Measurements from ENCODE around the gene BTD. TPM values are rescaled to one million over a fixed set of nuclear protein-coding genes. Genes with fewer than 3 reads are reported as not detected.

The BTD gene, protein sequence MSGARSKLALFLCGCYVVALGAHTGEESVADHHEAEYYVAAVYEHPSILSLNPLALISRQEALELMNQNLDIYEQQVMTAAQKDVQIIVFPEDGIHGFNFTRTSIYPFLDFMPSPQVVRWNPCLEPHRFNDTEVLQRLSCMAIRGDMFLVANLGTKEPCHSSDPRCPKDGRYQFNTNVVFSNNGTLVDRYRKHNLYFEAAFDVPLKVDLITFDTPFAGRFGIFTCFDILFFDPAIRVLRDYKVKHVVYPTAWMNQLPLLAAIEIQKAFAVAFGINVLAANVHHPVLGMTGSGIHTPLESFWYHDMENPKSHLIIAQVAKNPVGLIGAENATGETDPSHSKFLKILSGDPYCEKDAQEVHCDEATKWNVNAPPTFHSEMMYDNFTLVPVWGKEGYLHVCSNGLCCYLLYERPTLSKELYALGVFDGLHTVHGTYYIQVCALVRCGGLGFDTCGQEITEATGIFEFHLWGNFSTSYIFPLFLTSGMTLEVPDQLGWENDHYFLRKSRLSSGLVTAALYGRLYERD
- 8.8 and 12.4 TPM in 2 replicates for polyA plus RNA-seq (2014; cell fraction: cytosol; rRNA removed)
- polyA plus RNA-seq (2014; cell fraction: nucleus; rRNA removed): 7.5 and 16.8 TPM in 2 replicates

GRCh38 chr3:15601399-15602145, at the start of gene BTD, which contains the start of gene HACL1:
Gene BTD, plus strand, starts transcription at chr3:15601745. Its CDS starts 33,695 bp downstream, at chr3:15635440.
Gene HACL1, minus strand, starts transcription at chr3:15601569. Its CDS starts 106 bp downstream, at chr3:15601463.
- peak; percentile 100 for DNase-seq (ENCODE audit: low spot score)

DNA sequence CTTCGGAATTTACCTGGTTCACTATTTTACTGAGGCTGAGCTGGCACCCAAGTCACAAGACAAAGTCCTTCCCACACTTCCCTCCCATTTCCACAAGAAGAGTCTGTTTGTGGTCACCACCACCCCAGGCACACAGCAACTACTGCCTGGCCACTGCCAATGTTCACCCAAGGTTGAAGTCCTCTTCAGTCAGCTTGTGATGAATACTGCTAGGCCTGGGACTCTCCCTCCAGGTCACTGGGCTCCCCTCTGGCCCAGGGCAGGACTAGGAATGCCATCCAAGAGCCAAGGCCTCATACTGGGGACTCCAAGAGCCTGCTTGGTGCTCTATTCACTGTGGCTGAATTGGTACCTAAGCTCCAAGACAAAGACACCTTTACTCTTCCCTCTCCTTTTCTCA, 49.6 kb upstream of the BTD start:
- DNase-seq (ENCODE audit: low spot score): no peak

GRCh38 chr3:15553749-15554148, 47.8 kb upstream of the BTD start:
- DNase-seq (ENCODE audit: low spot score): no peak

DNA sequence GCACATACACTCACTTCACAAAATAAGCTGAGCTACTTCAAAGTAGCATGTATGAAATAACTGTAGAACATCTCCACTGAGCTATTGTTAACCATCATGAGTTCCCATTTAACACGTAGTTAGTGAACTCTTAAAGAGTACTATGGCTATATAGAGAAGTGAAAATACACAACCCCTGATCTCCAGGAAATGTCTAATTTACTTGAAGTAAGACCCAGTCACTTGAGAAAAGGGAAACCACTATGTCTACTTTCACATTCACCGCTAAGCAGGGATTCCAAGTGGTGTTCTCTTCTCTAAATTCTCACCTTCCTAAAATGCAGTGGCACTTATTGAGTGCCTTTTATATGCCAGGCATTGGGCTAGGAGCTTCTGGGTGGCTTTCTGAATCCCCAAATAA, 45.0 kb upstream of the BTD start:
- no peak for DNase-seq (ENCODE audit: low spot score)

DNA sequence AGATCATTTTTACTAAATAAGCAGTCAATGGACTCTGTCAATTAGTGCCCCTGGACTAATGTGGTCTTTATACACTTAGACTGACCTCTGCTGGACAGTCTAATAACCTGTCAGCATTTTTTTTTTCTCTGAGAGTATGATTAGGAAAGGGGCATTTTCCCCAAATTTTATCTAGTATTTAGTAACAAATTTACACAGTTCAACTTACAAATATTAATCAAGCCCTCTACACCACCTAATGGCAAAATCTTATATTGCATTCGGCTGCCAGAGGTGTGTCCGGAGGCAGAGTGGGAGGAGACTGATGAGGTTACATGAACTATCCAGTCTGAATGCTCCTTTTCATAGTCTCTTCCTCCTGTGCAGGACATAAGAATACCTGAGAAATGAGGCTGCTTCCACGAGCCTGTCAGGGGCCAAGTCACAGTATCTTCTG, 44.0 kb upstream of the BTD start:
- peak; percentile 74 for DNase-seq (ENCODE audit: low spot score)

DNA sequence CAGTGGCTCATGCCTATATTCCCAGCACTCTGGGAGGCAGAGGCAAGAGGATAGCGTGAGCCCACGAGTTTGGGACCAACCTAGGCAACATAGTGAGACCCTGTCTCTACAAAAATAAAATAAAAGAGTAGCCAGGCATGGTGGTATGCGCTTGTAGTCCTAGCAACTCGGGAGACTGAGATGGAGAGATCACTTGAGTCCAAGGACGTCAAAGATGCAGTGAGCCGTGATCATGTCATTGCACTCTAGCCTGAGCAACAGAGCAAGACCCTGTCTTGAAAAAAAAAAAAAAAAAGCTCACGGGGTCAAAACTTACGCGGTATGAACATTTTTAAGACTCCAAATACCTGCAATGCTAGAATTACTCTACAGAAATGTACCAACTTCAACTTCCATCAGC, 43.0 kb upstream of the BTD start:
- no peak for DNase-seq (ENCODE audit: low spot score)

GRCh38 chr3:15562560-15562959, 39.0 kb upstream of the BTD start:
- no peak for DNase-seq (ENCODE audit: low spot score)

DNA sequence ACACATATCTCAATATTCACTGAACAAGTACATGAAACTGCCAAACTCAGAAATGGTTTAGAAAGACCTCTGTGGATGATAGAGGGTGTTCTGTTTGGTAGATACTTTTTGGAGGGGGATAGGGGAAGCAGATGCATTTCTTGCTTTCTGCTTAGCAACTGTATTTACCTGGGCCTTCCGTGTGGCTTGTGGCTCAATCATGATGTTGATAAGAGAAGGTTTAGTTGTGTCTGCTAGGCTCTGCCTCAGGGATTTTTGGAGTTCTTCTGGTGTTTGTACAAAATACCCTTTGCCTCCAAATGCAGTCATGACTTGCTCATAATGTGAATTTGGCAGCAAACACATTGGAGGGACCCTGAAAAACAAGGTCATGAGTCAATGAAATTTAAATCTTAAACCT, 38.4 kb upstream of the BTD start:
- no peak for DNase-seq (ENCODE audit: low spot score)

DNA sequence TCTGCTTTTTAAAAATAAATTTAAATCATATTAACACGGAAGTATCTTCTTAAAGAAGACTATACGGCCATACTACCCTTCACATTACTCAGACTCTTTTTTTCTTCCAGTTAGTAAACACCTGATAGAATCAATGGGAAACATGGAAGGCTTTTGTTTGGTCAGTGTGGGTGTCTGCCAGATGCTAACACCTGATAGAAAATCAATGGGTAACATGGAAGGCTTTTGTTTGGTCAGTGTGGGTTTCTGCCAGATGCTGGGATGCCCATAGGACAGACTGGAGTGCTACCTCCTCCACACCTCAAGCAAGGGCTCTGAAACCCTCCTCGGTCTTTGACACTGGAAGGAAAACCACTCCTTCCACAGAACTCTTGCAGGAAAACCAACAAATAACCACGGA, 29.4 kb upstream of the BTD start:
- DNase-seq (ENCODE audit: low spot score): no peak

GRCh38 chr3:15575446-15575845, 26.1 kb upstream of the BTD start:
- no peak for DNase-seq (ENCODE audit: low spot score)

GRCh38 chr3:15576475-15576874, 25.1 kb upstream of the BTD start:
- DNase-seq (ENCODE audit: low spot score): no peak

GRCh38 chr3:15578289-15578867, 23.2 kb upstream of the BTD start:
- no peak for DNase-seq (ENCODE audit: low spot score)

DNA sequence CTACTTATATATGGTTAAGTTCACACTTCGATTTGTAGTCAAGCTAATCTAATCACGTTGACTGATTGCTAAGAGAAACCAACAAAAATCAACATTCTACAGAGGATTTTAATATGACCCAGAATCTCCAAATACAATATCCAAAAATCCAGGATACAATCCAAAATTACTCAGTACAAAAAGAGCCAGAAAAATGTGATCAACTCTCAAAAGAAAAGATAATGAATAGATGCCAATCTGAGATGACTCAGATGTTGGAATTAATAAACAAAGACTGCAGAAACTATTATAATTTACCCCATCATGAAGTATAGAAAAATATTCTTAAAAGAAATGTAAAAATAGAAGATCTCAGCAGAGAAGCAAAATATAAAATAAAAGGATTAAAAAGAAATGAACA, 22.5 kb upstream of the BTD start:
- DNase-seq (ENCODE audit: low spot score): no peak

GRCh38 chr3:15581471-15582394, 19.8 kb upstream of the BTD start:
- DNase-seq (ENCODE audit: low spot score): no peak

DNA sequence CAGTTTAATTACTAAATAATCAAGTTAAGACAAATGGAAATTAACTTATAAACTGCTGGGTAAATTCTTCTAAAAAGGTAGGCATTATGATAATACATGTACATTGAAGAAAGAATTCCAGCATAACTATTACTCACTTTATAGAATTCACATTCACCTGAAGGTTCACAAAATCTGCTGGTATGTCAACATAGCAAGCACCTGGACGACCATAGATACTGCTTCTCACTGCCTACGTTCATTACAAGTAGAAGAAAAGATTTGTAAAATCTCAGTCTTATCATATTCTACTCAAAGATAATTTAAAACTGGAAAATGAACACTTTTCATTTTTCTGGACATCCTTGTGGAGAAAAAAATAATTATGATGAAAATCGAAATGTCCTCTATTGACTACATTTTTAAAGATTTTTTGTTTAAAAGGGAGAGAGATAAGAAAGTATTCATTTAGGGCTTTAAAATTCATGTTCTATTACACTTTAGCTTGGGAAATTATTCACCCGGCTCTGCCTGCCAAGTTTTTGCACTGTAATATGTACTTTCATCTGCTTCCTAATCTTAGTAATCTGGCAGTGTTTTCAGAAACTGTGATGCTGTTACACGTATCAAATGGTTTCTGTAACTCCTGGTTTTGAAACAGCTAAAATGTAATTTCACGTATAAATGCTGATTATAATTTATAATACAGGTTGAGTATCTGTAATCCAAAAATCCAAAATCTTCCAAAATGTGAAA, 16.3 kb upstream of the BTD start:
- DNase-seq (ENCODE audit: low spot score): no peak

DNA sequence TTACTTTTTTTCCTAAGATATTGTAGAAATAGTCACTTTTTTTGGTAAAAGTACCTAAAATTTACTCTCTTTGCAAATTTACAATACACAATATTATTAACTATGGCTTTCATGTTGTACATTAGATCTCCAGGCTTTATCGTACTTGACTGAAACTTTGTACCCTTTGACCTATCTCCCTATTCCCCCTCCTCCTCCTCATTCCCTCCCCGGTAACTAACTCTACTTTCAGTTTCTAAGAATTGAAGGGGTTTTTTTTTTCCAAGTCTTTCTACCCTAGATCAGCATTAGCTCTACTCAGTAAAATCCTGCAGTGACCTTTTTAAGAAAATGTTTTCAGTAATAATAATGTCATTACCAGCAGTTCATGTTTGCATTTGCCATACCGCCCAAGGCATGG, 10.3 kb upstream of the BTD start:
- DNase-seq (ENCODE audit: low spot score): no peak

- no peak for DNase-seq (ENCODE audit: low spot score)
Measured at GRCh38 chr3:15591928-15592327, 9.6 kb upstream of the BTD start.

GRCh38 chr3:15592968-15593367, 8.6 kb upstream of the BTD start:
- DNase-seq (ENCODE audit: low spot score): no peak

- DNase-seq (ENCODE audit: low spot score): no peak
Measured at GRCh38 chr3:15595955-15596354, 5.6 kb upstream of the BTD start.

GRCh38 chr3:15601046-15601398, 523 bp upstream of the BTD start:
- DNase-seq (ENCODE audit: low spot score): no peak
